Right kidney (tissue), 1 donor: ENCODE data around the gene CARMIL1.

Experiments
- DNase-seq: peaks from one replicate; pipeline ENCODE4 v3.0.0-alpha.2; 2016

The CARMIL1 gene

DNA sequence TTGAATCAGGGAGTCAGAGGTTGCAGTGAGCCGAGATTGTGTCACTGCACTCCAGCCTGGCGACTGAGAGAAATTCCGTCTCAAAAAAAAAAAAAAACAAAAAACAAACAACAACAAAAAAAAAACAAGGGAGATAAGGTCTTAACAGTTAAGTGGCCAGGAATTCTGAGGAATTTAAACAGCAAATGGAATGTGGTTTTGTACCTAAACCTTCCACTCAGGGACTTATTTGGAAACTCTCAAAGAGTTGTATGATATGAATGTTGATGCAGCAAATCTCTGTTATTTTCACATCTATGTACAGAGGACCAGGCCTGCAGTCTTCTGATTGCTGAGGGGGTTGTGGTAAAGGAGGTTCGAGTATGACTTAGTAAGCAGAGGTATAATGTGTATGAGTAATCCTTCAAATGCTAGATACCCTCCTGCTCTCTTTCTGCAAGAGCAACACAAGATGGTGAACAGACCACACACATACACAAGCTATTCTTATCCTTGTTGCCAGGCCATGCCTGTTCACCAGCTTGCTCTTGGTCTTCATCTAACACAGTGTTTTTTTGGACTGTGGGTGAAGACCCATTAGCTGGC lies 197.9 kb downstream of the CARMIL1 start:
- DNase-seq, result no peak

DNA sequence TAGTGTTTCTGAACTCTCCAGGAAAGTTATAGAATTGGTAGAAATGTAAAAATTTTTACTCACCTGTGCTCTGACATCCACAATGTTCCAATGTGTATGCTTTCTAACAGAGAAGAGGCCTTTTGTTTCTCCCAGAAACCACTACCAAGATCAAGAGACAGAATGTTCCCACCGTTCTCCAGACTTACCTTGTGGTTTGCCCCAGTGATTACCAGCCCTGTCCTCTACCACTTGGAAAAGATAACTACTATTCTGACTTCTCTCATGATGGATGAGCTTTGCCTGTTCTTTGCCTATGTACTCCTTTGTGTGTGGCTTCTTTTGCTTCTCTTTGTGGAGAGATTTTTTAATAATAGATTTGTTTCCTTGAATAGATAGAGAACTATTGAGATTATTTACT lies 199.8 kb downstream of the CARMIL1 start:
- DNase-seq, result no peak

DNA sequence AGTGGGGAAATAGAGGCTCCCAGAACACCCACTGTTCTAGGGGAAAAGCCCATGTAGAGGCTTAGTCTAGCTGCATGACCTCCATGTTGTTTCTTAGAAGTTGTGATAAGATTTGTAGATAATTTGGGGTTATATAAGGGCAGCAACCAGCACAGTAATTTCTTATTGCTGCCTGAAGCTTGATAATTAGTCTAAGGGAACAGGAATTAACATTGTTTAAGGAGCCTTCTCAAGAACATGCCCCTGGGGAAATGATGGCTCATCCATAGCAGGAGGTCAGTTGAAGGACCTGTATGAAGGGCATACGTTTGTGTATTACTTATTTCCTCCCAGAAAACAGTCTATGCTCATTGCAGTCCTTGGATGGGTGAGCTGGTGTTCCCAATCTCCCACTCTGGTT lies 202.1 kb downstream of the CARMIL1 start:
- no peak for DNase-seq

DNA sequence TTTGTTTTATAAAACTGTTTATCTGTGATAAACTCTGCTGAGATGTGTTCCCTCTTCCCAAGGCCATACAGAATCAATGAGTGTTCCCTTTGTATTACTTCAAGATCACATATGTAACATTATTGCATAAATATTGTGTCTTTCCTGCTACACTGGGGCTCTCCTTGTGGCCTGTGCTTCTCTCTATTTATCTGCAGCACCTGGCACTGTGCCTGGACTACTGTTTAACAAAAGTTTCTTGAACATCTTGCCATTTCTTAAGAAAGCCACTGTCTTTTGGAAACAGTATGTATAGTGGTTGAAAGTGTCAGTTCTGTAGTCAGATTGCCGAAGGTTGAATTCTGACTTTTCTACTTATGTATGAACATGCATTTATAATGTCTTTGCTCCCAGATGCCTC lies 203.8 kb downstream of the CARMIL1 start:
- no peak for DNase-seq

DNA sequence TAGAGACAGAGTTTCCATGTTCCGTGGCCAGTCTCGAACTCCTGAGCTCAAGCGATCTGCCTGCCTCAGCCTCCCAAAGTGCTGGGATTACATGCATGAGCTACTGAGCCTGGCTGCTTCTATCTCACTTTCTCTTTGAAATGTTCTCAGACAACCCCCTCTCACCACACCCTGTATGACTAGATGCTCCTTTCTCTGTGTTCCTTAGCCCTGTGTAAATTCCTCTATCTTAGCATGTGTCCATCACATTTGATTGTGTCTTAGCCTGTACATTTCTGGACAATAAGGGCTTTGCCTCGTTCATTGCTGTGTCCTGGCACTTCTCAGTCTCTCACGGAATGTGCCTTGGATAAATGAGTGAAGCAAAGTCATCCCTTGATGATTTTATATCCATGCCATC lies 204.8 kb downstream of the CARMIL1 start:
- DNase-seq, result no peak

- DNase-seq, result no peak
Observed at GRCh38 chr6:25484900-25485299, 205.7 kb downstream of the CARMIL1 start.

DNA sequence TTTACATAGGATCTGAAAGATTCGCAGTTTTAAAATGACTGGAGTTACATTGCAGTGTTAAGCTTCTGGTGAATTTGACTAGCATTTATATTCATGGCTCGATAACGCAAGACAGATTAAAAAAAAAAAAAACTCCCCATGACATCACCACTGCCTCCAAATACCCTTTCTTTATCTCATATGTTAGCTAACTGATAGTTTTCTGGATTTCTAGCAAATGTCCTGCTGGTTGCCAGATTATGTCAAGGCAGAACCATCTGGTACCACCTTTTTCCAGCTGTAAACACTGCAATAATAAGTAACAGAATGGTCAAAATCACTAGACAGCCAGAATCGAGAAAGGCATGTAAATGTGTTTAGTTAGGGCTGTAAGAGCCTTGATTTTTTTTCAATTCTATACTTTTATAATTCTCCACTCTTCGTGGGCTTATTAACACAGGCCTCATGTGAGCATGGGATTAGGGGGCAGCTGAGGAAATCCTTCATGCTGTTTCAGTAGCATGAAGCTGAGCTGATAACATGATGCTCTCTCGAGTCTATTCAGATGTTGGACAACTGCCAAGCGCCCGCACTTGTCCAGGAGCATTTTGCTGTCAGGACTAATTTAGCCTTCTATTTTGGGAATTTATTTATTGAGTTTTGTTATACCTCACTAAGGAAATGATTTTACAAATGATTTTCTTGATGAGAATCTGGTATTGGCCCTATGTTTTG lies 206.8 kb downstream of the CARMIL1 start:
- DNase-seq, result no peak

DNA sequence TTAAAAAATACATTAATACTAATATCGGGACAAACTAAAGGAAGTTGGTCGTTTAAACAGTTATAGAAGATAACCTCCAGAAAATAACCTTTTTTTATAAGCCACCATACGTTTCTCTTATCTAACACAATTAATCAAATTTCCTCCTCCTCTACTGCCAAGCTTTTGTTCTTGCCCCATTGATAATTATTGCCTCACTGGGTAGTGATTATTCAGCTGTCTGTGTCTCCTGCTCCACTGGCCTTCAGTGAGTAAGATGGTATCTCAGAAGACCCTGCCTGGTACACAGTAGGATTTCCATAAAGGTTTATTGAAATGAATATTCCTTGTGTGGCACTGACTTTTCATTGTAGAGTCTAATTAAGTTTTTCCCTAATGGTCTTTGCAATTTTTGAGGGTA lies 207.4 kb downstream of the CARMIL1 start:
- no peak for DNase-seq

GRCh38 chr6:25487012-25487411 lies 207.8 kb downstream of the CARMIL1 start:
- DNase-seq, result no peak

DNA sequence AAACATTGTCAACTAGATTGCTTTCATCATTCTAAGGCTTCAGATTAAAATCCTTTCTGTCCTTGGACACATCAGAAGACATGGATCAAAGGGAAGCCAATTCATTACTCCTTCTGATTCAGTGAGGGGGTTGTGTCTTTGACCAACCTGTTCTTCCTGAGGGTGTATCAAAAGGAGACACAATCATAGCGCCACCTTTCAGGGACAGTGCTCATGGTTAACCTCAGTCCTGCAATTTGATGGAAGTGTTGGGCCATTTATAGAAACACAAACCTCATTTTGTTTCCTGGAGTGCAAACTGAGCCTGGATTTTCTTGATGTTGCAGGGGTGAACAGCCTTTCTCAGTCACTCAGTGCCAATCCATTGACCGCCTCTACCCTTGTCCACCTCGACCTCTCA lies 209.0 kb downstream of the CARMIL1 start:
- DNase-seq, result no peak

DNA sequence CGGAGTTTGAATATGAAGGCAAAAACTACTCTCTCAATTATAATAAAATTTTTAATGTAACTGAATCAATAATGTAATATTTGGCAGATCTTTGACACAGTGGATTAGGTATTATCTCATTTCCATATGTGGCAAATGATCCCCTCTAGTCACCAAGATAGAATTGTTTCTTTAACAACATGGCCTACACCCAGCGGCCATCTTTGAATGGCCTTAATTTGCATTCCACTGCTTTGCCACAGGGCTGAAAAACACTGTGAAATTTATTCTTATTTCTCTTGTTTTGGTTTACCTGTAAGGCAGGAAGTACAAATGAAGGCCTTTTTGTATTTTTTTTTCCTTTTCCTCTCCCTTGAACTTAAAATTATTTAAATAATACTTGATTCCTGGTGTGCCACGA lies 210.2 kb downstream of the CARMIL1 start:
- DNase-seq, result no peak

- DNase-seq, result peak; percentile 60
Observed at GRCh38 chr6:25490018-25490801, 211.0 kb downstream of the CARMIL1 start.

GRCh38 chr6:25492951-25493350 lies 213.8 kb downstream of the CARMIL1 start:
- DNase-seq, result no peak

- DNase-seq, result no peak
Observed at GRCh38 chr6:25494469-25494868, 215.3 kb downstream of the CARMIL1 start.

DNA sequence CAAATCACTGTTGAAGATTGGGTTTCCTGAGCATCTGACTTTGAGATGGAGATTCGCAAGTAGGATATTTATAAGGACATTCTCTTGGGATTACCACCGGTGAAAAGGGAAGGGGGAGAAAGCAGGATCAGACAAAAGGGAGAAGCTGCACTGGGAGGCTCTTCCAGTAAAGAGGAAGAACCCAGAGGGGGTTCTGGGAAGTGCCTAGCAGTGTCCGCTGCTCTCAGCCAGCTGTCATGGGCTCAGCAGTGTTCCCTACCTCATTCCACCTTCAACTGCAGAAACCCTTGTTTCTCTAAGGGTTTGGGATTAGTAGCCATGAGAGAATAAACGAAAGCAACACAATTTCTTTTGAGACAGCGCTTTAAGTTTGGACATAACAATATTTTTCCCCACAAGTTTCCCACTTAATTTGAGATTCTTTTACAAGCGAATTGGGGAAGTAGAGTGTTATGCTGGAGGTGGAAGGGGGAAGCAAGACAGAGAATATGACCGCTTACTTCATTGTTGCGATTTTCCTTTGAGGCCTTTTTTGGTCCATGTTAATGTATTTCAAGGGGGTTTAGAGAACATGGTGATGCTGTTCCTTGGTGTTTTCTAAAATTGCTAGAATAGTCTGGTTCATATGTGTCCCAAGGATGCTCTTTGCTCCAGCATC lies 218.3 kb downstream of the CARMIL1 start:
- no peak for DNase-seq

GRCh38 chr6:25498505-25498904 lies 219.3 kb downstream of the CARMIL1 start:
- no peak for DNase-seq

GRCh38 chr6:25499615-25500235 lies 220.6 kb downstream of the CARMIL1 start:
- no peak for DNase-seq

DNA sequence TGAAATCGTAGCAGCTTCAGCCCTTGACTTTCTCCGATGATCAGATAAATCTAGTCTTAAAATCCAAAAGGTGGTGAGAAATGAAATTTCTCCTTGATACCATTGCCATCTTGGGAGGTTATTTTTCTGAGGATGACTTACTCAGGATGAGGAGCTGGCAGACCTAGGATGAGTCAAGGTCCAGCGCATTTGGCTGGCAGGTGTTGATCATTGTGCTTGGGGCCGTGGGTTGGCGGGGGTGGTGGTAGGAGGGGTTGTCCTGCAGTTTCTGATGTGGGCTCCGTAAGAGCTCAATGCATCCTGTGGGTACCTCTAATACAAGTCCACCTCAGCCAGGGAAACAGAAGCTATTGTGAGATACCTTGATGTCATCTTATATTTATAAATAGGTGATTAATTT lies 224.5 kb downstream of the CARMIL1 start:
- DNase-seq, result no peak

DNA sequence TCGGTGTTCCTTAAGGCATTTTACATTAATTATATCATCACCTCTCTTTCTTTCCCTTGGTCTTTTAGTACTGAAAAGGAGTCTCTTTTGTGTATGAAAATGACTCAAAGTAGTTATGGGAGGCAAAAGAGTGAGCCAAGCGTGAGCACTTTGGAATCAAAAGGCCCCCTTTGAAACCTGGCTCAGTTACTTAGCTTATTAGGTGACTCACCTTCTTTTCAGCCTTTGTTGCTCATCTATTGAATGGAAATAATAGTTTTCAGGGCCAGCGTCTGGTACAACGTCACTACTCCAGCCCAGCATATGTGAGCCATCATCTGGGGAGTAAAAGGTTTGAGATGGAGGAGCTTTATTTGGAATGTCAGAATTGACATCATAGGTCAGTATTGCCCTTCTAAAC lies 225.5 kb downstream of the CARMIL1 start:
- no peak for DNase-seq

- no peak for DNase-seq
Observed at GRCh38 chr6:25506020-25506419, 226.8 kb downstream of the CARMIL1 start.

GRCh38 chr6:25508051-25508450 lies 228.9 kb downstream of the CARMIL1 start:
- no peak for DNase-seq

DNA sequence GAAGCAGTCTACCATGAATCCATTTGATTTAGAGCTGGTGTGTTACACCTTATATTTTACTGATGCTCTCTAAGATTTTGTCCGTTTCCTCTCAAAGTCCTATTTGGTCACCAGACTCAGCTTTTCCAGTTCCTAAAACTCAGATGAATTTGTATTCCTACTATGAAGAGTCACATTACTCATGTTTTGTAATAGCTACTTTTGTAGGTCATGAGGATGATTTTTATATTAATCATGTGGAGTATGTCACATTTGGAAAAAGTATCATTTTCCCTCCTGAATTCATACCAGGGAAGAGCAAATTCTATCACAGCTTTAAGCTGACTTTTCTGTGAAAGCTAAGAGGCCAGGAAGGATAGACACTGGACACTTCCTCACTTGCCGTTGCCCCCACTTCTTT lies 232.2 kb downstream of the CARMIL1 start:
- no peak for DNase-seq

DNA sequence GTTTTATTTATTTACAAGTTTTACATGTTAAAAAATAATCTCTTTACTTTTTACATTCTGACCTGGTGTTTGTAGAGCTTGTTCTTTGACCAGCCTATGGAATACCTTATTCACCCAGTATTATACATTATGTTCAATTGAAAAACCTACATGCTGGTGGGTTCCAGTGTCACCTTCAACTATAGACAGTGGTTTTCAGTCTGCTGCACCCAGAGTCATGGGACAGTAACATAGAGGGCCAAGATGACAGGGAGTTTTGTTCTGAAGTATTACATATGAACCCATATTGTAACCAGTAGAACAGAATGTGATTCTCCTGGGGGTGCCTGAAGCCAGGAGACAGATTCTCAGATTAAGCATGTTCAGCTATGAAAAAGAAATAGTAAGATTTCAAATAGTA lies 233.4 kb downstream of the CARMIL1 start:
- no peak for DNase-seq
